ENCODE results near the gene TTC22. TPM values are rescaled to one million over a fixed set of nuclear protein-coding genes. Genes with fewer than 3 reads are reported as not detected.

The TTC22 gene
- total and polyA plus RNA-seq, 7 experiments from 2014 or later: 2.0 to 16.6 (median 7.3) TPM

GRCh38 chr1:54809496-54810074 lies 8.5 kb upstream of the TTC22 start:
- DNase-seq (no peak), ATAC-seq (no peak)
- no peaks in the 10 kb centered on the region for H3K36me3 ChIP-seq (ENCODE audit: control insufficient read depth in 2 of 3, insufficient read depth in 3 of 3, low read length in 3 of 3)
- intact Hi-C loops (cut with micrococcal nuclease): loop anchor here (1.0 to 10.0 kb wide), 6 partner anchors 137 to 948 kb away; no protein-coding TSS in a partner anchor
- ChIA-PET POLR2A (interaction anchor here (0.6 kb wide), 1 partner anchor 9 kb away, joined by 3 read pairs; no protein-coding TSS in a partner anchor), CTCF (interaction anchor here (1.0 to 1.9 kb wide), 5 partner anchors 9 to 310 kb away, joined by 4 to 10 read pairs (median 4); partner anchors contain the start of gene TTC22)
- no peaks in the 10 kb centered on the region for H3K27me3 ChIP-seq (ENCODE audit: control insufficient read depth in 2 of 2, insufficient read depth in 2 of 2, low read length in 2 of 2)
- Mint-ChIP-seq H3K4me3 (no peak overlapping the region), H3K36me3 (no peaks in the 10 kb centered on the region), H3K27me3 (no peaks in the 10 kb centered on the region), H3K4me1 (peaks cover 0 to 36% (median 7%) of the 10 kb centered on the region in 7 donors), H3K27ac (peak overlapping the region in 1 of 9 donors; percentile 55), H3K9me3 (peaks cover 0 to 2% (median 0%) of the 10 kb centered on the region in 11 donors)
- H3K4me3 ChIP-seq (ENCODE audit: low read length): no peak overlapping the region
- no peak overlapping the region for H3K27ac ChIP-seq (ENCODE audit: low read depth, low read length)
- peaks cover 3 to 13% of the 10 kb centered on the region in 2 donors for H3K4me1 ChIP-seq (ENCODE audit: control insufficient read depth in 2 of 2, insufficient read depth in 2 of 2, low read length in 2 of 2)
- no peaks in the 10 kb centered on the region for H3K9me3 ChIP-seq (ENCODE audit: control insufficient read depth in 2 of 3, low read length in 3 of 3)

GRCh38 chr1:54808443-54809207 lies 7.5 kb upstream of the TTC22 start:
- H3K4me1 ChIP-seq (ENCODE audit: control insufficient read depth in 2 of 2, insufficient read depth in 2 of 2, low read length in 2 of 2): peaks cover 7 to 20% of the 10 kb centered on the region in 2 donors
- ATAC-seq: no peak
- Mint-ChIP-seq H3K9me3 (peaks cover 0 to 2% (median 0%) of the 10 kb centered on the region in 11 donors), H3K27ac (peak overlapping the region in 2 of 9 donors; percentile 2 to 8), H3K4me1 (peaks cover 6 to 45% (median 9%) of the 10 kb centered on the region in 7 donors), H3K4me3 (peak overlapping the region in 1 of 10 donors; percentile 21), H3K36me3 (no peaks in the 10 kb centered on the region), H3K27me3 (no peaks in the 10 kb centered on the region)
- no peak overlapping the region for H3K27ac ChIP-seq (ENCODE audit: low read depth, low read length)
- DNase-seq: no peak
- POLR2A ChIA-PET: no interaction called here
- CTCF ChIA-PET: interaction anchor here (1.5 to 1.9 kb wide), 3 partner anchors 8 to 134 kb away, joined by 4 to 10 read pairs (median 4); partner anchors contain the start of gene TTC22
- H3K36me3 ChIP-seq (ENCODE audit: control insufficient read depth in 2 of 3, insufficient read depth in 3 of 3, low read length in 3 of 3): no peaks in the 10 kb centered on the region
- no peaks in the 10 kb centered on the region for H3K9me3 ChIP-seq (ENCODE audit: control insufficient read depth in 2 of 3, low read length in 3 of 3)
- no peaks in the 10 kb centered on the region for H3K27me3 ChIP-seq (ENCODE audit: control insufficient read depth in 2 of 2, insufficient read depth in 2 of 2, low read length in 2 of 2)
- no peak overlapping the region for H3K4me3 ChIP-seq (ENCODE audit: low read length)
- intact Hi-C loops (cut with micrococcal nuclease): loop anchor here in 1 of 2 donors (10.0 kb wide), 1 partner anchor 944 kb away; no protein-coding TSS in a partner anchor

GRCh38 chr1:54807756-54808155 lies 6.6 kb upstream of the TTC22 start:
- no peak overlapping the region for H3K4me3 ChIP-seq (ENCODE audit: low read length)
- CTCF ChIA-PET: no interaction called here
- POLR2A ChIA-PET: no interaction called here
- no peaks in the 10 kb centered on the region for H3K36me3 Mint-ChIP-seq
- no peak overlapping the region for H3K27ac Mint-ChIP-seq
- no peaks in the 10 kb centered on the region for H3K27me3 Mint-ChIP-seq
- peaks cover 7 to 20% of the 10 kb centered on the region in 2 donors for H3K4me1 ChIP-seq (ENCODE audit: control insufficient read depth in 2 of 2, insufficient read depth in 2 of 2, low read length in 2 of 2)
- ATAC-seq (no peak), DNase-seq (no peak)
- intact Hi-C loops (cut with micrococcal nuclease): loop anchor here in 1 of 2 donors (10.0 kb wide), 1 partner anchor 943 kb away; no protein-coding TSS in a partner anchor
- H3K27me3 ChIP-seq (ENCODE audit: control insufficient read depth in 2 of 2, insufficient read depth in 2 of 2, low read length in 2 of 2): no peaks in the 10 kb centered on the region
- peak overlapping the region in 1 of 10 donors; percentile 21 for H3K4me3 Mint-ChIP-seq
- no peaks in the 10 kb centered on the region for H3K9me3 ChIP-seq (ENCODE audit: control insufficient read depth in 2 of 3, low read length in 3 of 3)
- no peak overlapping the region for H3K27ac ChIP-seq (ENCODE audit: low read depth, low read length)
- no peaks in the 10 kb centered on the region for H3K36me3 ChIP-seq (ENCODE audit: control insufficient read depth in 2 of 3, insufficient read depth in 3 of 3, low read length in 3 of 3)
- H3K4me1 Mint-ChIP-seq: peaks cover 7 to 49% (median 15%) of the 10 kb centered on the region in 7 donors
- H3K9me3 Mint-ChIP-seq: peaks cover 0 to 2% (median 0%) of the 10 kb centered on the region in 11 donors

- Histone ChIP-seq H3K4me1 (ENCODE audit: control insufficient read depth in 2 of 2, insufficient read depth in 2 of 2, low read length in 2 of 2) (peaks cover 7 to 20% of the 10 kb centered on the region in 2 donors), H3K36me3 (ENCODE audit: control insufficient read depth in 2 of 3, insufficient read depth in 3 of 3, low read length in 3 of 3) (no peaks in the 10 kb centered on the region), H3K27ac (ENCODE audit: low read depth, low read length) (no peak overlapping the region), H3K4me3 (ENCODE audit: low read length) (no peak overlapping the region), H3K9me3 (ENCODE audit: control insufficient read depth in 2 of 3, low read length in 3 of 3) (no peaks in the 10 kb centered on the region), H3K27me3 (ENCODE audit: control insufficient read depth in 2 of 2, insufficient read depth in 2 of 2, low read length in 2 of 2) (no peaks in the 10 kb centered on the region)
- Mint-ChIP-seq H3K27ac (peak overlapping the region in 1 of 9 donors; percentile 23), H3K36me3 (no peaks in the 10 kb centered on the region), H3K4me3 (peak overlapping the region in 2 of 10 donors; percentile 7 to 21), H3K27me3 (no peaks in the 10 kb centered on the region), H3K9me3 (peaks cover 0 to 2% (median 0%) of the 10 kb centered on the region in 11 donors), H3K4me1 (peaks cover 7 to 49% (median 15%) of the 10 kb centered on the region in 7 donors)
- ATAC-seq (peak; percentile 83), DNase-seq (no peak)
- intact Hi-C loops (cut with micrococcal nuclease): loop anchor here in 1 of 2 donors (10.0 kb wide), 1 partner anchor 942 kb away; no protein-coding TSS in a partner anchor
- CTCF ChIA-PET: no interaction called here
- POLR2A ChIA-PET: no interaction called here
These were observed 5.9 kb upstream of the TTC22 start for GRCh38 chr1:54806931-54807611.

- peaks cover 0 to 3% (median 0%) of the 10 kb centered on the region in 3 experiments for H3K36me3 ChIP-seq (ENCODE audit: control insufficient read depth in 2 of 3, insufficient read depth in 3 of 3, low read length in 3 of 3)
- H3K27ac ChIP-seq (ENCODE audit: low read depth, low read length): no peak overlapping the region
- H3K9me3 ChIP-seq (ENCODE audit: control insufficient read depth in 2 of 3, low read length in 3 of 3): no peaks in the 10 kb centered on the region
- Mint-ChIP-seq H3K9me3 (peaks cover 0 to 3% (median 0%) of the 10 kb centered on the region in 11 donors), H3K4me3 (no peak overlapping the region), H3K27ac (no peak overlapping the region), H3K27me3 (no peaks in the 10 kb centered on the region), H3K36me3 (no peaks in the 10 kb centered on the region), H3K4me1 (peaks cover 4 to 59% (median 22%) of the 10 kb centered on the region in 7 donors)
- CTCF ChIA-PET: interaction anchor here (0.7 kb wide), 1 partner anchor 134 kb away, joined by 3 read pairs; no protein-coding TSS in a partner anchor
- intact Hi-C loops (cut with micrococcal nuclease): loop anchor here in 1 of 2 donors (10.0 kb wide), 1 partner anchor 941 kb away; no protein-coding TSS in a partner anchor
- no peak overlapping the region for H3K4me3 ChIP-seq (ENCODE audit: low read length)
- ATAC-seq: no peak
- POLR2A ChIA-PET: no interaction called here
- DNase-seq: no peak
- no peaks in the 10 kb centered on the region for H3K27me3 ChIP-seq (ENCODE audit: control insufficient read depth in 2 of 2, insufficient read depth in 2 of 2, low read length in 2 of 2)
- peaks cover 13 to 28% of the 10 kb centered on the region in 2 donors for H3K4me1 ChIP-seq (ENCODE audit: control insufficient read depth in 2 of 2, insufficient read depth in 2 of 2, low read length in 2 of 2)
These were observed 4.9 kb upstream of the TTC22 start for GRCh38 chr1:54805981-54806381.

GRCh38 chr1:54805466-54805865 lies 4.3 kb upstream of the TTC22 start:
- Histone ChIP-seq H3K4me1 (ENCODE audit: control insufficient read depth in 2 of 2, insufficient read depth in 2 of 2, low read length in 2 of 2) (peaks cover 14 to 30% of the 10 kb centered on the region in 2 donors), H3K27ac (ENCODE audit: low read depth, low read length) (no peak overlapping the region), H3K4me3 (ENCODE audit: low read length) (no peak overlapping the region), H3K36me3 (ENCODE audit: control insufficient read depth in 2 of 3, insufficient read depth in 3 of 3, low read length in 3 of 3) (peaks cover 0 to 7% (median 0%) of the 10 kb centered on the region in 3 experiments), H3K27me3 (ENCODE audit: control insufficient read depth in 2 of 2, insufficient read depth in 2 of 2, low read length in 2 of 2) (no peaks in the 10 kb centered on the region), H3K9me3 (ENCODE audit: control insufficient read depth in 2 of 3, low read length in 3 of 3) (no peaks in the 10 kb centered on the region)
- H3K9me3 Mint-ChIP-seq: peaks cover 0 to 3% (median 0%) of the 10 kb centered on the region in 11 donors
- ChIA-PET POLR2A (no interaction called here), CTCF (interaction anchor here (0.5 kb wide), 1 partner anchor 161 kb away, joined by 3 read pairs; no protein-coding TSS in a partner anchor)
- peak overlapping the region in 2 of 10 donors; percentile 26 to 39 for H3K4me3 Mint-ChIP-seq
- ATAC-seq (no peak), DNase-seq (no peak)
- no peak overlapping the region for H3K27ac Mint-ChIP-seq
- no peaks in the 10 kb centered on the region for H3K27me3 Mint-ChIP-seq
- H3K4me1 Mint-ChIP-seq: peaks cover 0 to 54% (median 22%) of the 10 kb centered on the region in 7 donors
- intact Hi-C loops (cut with micrococcal nuclease): loop anchor here in 1 of 2 donors (10.0 kb wide), 1 partner anchor 941 kb away; no protein-coding TSS in a partner anchor
- no peaks in the 10 kb centered on the region for H3K36me3 Mint-ChIP-seq
